Hepatocyte (in vitro differentiated cells): ENCODE results near the gene CTF1.

Experiments used
- CTCF ChIP-seq: fragments of 200-600 bp; sonication (generic); IDR thresholded peaks from 2 replicates; pipeline ENCODE4 v1.5.1; 2016; ENCODE audit warnings: antibody characterized with exemption, mild to moderate bottlenecking; ENCODE audit not compliant: poor library complexity
- EZH2phosphoT487 ChIP-seq: fragments of 200-600 bp; sonication (generic); IDR thresholded peaks from one replicate; pipeline ENCODE4 v1.6.1; 2018; ENCODE audit warnings: antibody characterized with exemption, mild to moderate bottlenecking, low read depth, moderate library complexity; ENCODE audit not compliant: unreplicated experiment, severe bottlenecking

- TF ChIP-seq EZH2phosphoT487 (no peak), CTCF (no peak)
Observed at GRCh38 chr16:30914830-30915229, 18.4 kb downstream of the CTF1 start.
